Natural killer cell (primary cell): ENCODE results near the gene CDX1. TPM values are rescaled to one million over a fixed set of nuclear protein-coding genes. Genes with fewer than 3 reads are reported as not detected.

Source experiments
- ATAC-seq, 3 donors: fragments of 150-1000 bp in 2 of 3; fragments of 200-7000 bp in 1 of 3; cut with Tn5 transposase; 1 replicate in 1 of 3; 2 replicates in 2 of 3; pipeline ENCODE4 v1.10.0; 2021; ENCODE audit warnings: mild to moderate bottlenecking in 2 of 3, moderate library complexity in 2 of 3
- DNase-seq, 2 donors: peaks; one replicate each; pipeline versions ENCODE4 v3.0.0 to v3.0.0-alpha.2; 2013 to 2021; ENCODE audit warnings: mixed read lengths in 1 of 2
- H3K27ac ChIP-seq: one replicate; pipeline ENCODE4 v1.5.1; 2013; ENCODE audit warnings: mild to moderate bottlenecking, low read length
- H3K27me3 ChIP-seq: one replicate; pipeline ENCODE4 v1.6.1; 2013; ENCODE audit warnings: low read length; ENCODE audit not compliant: control insufficient read depth, insufficient read depth
- H3K36me3 ChIP-seq: one replicate; pipeline ENCODE4 v1.6.1; 2013; ENCODE audit warnings: low read length; ENCODE audit not compliant: control insufficient read depth, insufficient read depth
- H3K4me1 ChIP-seq: one replicate; pipeline ENCODE4 v1.6.1; 2013; ENCODE audit warnings: low read length; ENCODE audit not compliant: control insufficient read depth, insufficient read depth
- H3K4me3 ChIP-seq: one replicate; pipeline ENCODE4 v1.5.1; 2013; ENCODE audit warnings: low read length
- H3K9me3 ChIP-seq: one replicate; pipeline ENCODE4 v1.6.1; 2013; ENCODE audit warnings: low read length; ENCODE audit not compliant: control insufficient read depth, insufficient read depth
- H3K27ac Mint-ChIP-seq, 2 donors: one replicate each; pipeline ENCODE4 v1.8.0; 2022; ENCODE audit warnings: mild to moderate bottlenecking in 2 of 2, mixed read lengths in 2 of 2, moderate library complexity in 1 of 2
- H3K27me3 Mint-ChIP-seq, 2 donors: one replicate each; pipeline ENCODE4 v1.8.0; 2022; ENCODE audit warnings: low read depth in 2 of 2, mixed read lengths in 2 of 2
- H3K36me3 Mint-ChIP-seq: one replicate; pipeline ENCODE4 v1.8.0; 2022; ENCODE audit warnings: mixed read lengths
- H3K4me1 Mint-ChIP-seq, 2 donors: one replicate each; pipeline ENCODE4 v1.8.0; 2022; ENCODE audit warnings: mixed read lengths in 2 of 2
- H3K4me3 Mint-ChIP-seq: one replicate; pipeline ENCODE4 v1.8.0; 2022; ENCODE audit warnings: mild to moderate bottlenecking, moderate library complexity, mixed read lengths
- H3K9me3 Mint-ChIP-seq, 2 donors: one replicate each; pipeline ENCODE4 v1.8.0; 2022; ENCODE audit warnings: mixed read lengths in 2 of 2
- CTCF ChIP-seq: fragments of 200-600 bp; IDR thresholded peaks from one replicate; pipeline ENCODE4 v1.8.0; 2022; ENCODE audit warnings: antibody characterized with exemption
- WGBS: methylation state at CpG from one replicate; pipeline ENCODE4 v1.1.7; 2013; ENCODE audit warnings: missing lambda C conversion rate; ENCODE audit not compliant: insufficient coverage; 5-methylcytosine and 5-hydroxymethylcytosine counted together
- intact Hi-C: fragments of 100-400 bp; cut with micrococcal nuclease; formaldehyde crosslinking; loops from one replicate; pipeline ENCODE4 v1.14.2; 2022
- total RNA-seq, 4 donors: library from RNA; stranded (reverse); fragments of 120-200 nt in 1 of 4; gene quantifications; one replicate each; pipeline versions ENCODE4 v1.2.3 to v1.2.4, GENCODE V29; 2013 to 2022

CDX1 gene
- total RNA-seq, 3 donors from 2014 or later (not counting 1 experiment from before 2014, with no cell fraction given): not detected

- DNase-seq: no peak
- H3K9me3 Mint-ChIP-seq: no peaks in the 10 kb centered on the region
- H3K27ac ChIP-seq: no peak overlapping the region
- ATAC-seq: no peak
- no peak overlapping the region for H3K4me3 Mint-ChIP-seq
- no peak for TF ChIP-seq CTCF
- intact Hi-C loops: no loop called here
- no peaks in the 10 kb centered on the region for H3K4me1 Mint-ChIP-seq
- H3K4me3 ChIP-seq: no peak overlapping the region
- no peaks in the 10 kb centered on the region for H3K36me3 ChIP-seq
- H3K9me3 ChIP-seq: no peaks in the 10 kb centered on the region
- WGBS: 74% methylated on average over 3 of the region's 3 CpGs
- no peaks in the 10 kb centered on the region for H3K36me3 Mint-ChIP-seq
- no peaks in the 10 kb centered on the region for H3K4me1 ChIP-seq
- no peak overlapping the region for H3K27ac Mint-ChIP-seq
- H3K27me3 ChIP-seq: peaks cover 11% of the 10 kb centered on the region
- peaks cover 21 to 40% of the 10 kb centered on the region in 2 donors for H3K27me3 Mint-ChIP-seq
Measured at GRCh38 chr5:150188146-150188842, 21.7 kb downstream of the CDX1 start.

GRCh38 chr5:150189326-150189725 is 22.7 kb downstream of the CDX1 start:
- Histone ChIP-seq H3K4me1 (no peaks in the 10 kb centered on the region), H3K9me3 (no peaks in the 10 kb centered on the region), H3K4me3 (no peak overlapping the region), H3K36me3 (no peaks in the 10 kb centered on the region), H3K27ac (no peak overlapping the region), H3K27me3 (peaks cover 11% of the 10 kb centered on the region)
- DNase-seq (no peak), ATAC-seq (no peak)
- no peaks in the 10 kb centered on the region for H3K9me3 Mint-ChIP-seq
- no peak overlapping the region for H3K4me3 Mint-ChIP-seq
- intact Hi-C loops: no loop called here
- WGBS: 61% methylated on average over 3 of the region's 3 CpGs
- TF ChIP-seq CTCF: no peak
- H3K36me3 Mint-ChIP-seq: no peaks in the 10 kb centered on the region
- peaks cover 28 to 41% of the 10 kb centered on the region in 2 donors for H3K27me3 Mint-ChIP-seq
- no peak overlapping the region for H3K27ac Mint-ChIP-seq
- H3K4me1 Mint-ChIP-seq: no peaks in the 10 kb centered on the region

- ATAC-seq (no peak), DNase-seq (no peak)
- Mint-ChIP-seq H3K36me3 (no peaks in the 10 kb centered on the region), H3K27me3 (peaks cover 28 to 41% of the 10 kb centered on the region in 2 donors), H3K27ac (no peak within 1 kb of the TSS), H3K9me3 (no peaks in the 10 kb centered on the region), H3K4me3 (no peak within 1 kb of the TSS), H3K4me1 (no peaks in the 10 kb centered on the region)
- Histone ChIP-seq H3K4me3 (no peak within 1 kb of the TSS), H3K27me3 (peaks cover 11% of the 10 kb centered on the region), H3K4me1 (no peaks in the 10 kb centered on the region), H3K9me3 (no peaks in the 10 kb centered on the region), H3K27ac (no peak within 1 kb of the TSS), H3K36me3 (no peaks in the 10 kb centered on the region)
- TF ChIP-seq CTCF: no peak
- intact Hi-C loops: no loop called here
- WGBS: 9% methylated on average over 58 of the region's 58 CpGs
Measured at GRCh38 chr5:150189728-150190502, 23.3 kb downstream of the CDX1 start, which contains the start of gene SLC6A7. Gene SLC6A7 (plus strand): TSS chr5:150190062. CDS start chr5:150190328, 266 bp downstream.
